ENCODE results near the gene FAM163B.

Gene FAM163B

DNA sequence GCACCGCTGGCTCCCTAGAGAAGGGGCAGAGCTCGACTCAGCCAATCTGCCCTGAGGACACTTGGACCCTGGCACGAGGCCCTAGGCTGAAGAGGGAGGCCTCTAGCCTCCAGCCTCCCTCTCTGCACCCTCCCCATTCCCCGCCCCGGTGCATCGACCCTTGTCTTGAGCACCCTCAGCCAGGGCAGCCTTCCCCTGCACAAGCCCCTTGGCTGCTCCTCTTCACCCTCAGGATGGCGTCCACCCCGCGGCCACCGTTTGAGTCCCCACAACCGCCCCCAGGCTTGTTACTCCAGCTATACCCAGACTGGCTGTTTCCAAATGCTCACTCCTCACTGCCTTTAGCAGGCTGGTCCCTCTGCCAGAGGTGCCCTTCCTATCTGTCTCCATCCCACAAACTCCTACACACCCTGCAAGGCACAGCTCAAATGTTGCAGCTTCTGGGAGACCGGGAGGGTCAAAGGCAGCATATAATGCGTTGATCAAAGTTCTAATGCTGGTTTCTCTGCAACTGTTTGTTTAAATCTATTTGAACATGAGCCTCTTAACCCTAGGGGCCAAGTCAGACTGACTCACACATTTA lies 6.5 kb upstream of the FAM163B start:
- DNase-seq (ENCODE audit: low spot score) = no peak

- no peak for DNase-seq (ENCODE audit: low spot score)
Observed at GRCh38 chr9:133615186-133615585, 6.0 kb upstream of the FAM163B start.

GRCh38 chr9:133614678-133615077 lies 5.5 kb upstream of the FAM163B start:
- no peak for DNase-seq (ENCODE audit: low spot score)

- DNase-seq (ENCODE audit: low spot score) = no peak
Observed at GRCh38 chr9:133614056-133614455, 4.9 kb upstream of the FAM163B start.

- DNase-seq (ENCODE audit: low spot score) = no peak
Observed at GRCh38 chr9:133613432-133613831, 4.2 kb upstream of the FAM163B start.

DNA sequence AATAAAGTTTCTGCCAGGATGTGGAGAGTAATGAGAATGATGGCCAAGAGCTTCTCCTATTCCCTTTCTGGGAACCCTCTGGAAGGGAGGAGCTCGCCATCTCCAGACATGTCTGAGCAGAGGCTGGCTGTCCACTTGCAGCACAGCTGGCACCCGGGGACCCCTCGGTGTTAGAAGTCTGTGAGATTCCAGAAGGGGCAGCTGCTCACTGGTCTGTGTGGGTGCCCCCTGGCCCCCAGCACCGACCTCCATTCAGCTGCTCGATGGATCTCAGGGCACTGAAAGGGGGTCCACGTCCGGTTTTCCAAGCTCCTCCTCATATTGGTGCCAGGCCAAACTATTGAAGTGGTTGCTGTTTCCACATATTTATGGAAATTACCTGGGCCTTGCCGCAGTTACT lies 3.6 kb upstream of the FAM163B start:
- no peak for DNase-seq (ENCODE audit: low spot score)

DNA sequence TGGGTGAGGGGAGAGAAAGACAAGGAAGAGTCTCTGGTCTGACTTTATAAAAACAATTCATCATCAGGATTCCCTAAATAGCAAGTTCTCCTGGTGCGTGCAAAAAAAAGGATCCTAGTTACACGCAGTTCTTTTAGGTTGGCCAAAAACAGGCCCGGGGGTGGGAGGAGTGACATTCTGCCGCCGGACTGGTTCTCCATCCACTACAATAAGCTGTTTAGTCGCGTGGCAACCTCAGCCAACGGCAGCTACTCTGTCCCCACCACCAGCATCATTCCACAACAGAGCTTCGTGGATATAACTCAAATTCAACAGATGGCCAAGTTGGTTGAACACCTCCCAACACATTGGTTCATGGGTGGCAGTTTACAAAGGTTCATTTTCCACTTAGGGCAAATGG lies 2.9 kb upstream of the FAM163B start:
- DNase-seq (ENCODE audit: low spot score) = no peak

GRCh38 chr9:133610845-133611244 lies 1.7 kb upstream of the FAM163B start:
- DNase-seq (ENCODE audit: low spot score) = no peak

- DNase-seq (ENCODE audit: low spot score) = no peak
Observed at GRCh38 chr9:133608889-133609288, 300 bp downstream of the FAM163B start.

- no peak for DNase-seq (ENCODE audit: low spot score)
Observed at GRCh38 chr9:133608382-133608781, 807 bp downstream of the FAM163B start.

- no peak for DNase-seq (ENCODE audit: low spot score)
Observed at GRCh38 chr9:133607976-133608375, 1.2 kb downstream of the FAM163B start.

- no peak for DNase-seq (ENCODE audit: low spot score)
Observed at GRCh38 chr9:133607381-133607780, 1.8 kb downstream of the FAM163B start.

DNA sequence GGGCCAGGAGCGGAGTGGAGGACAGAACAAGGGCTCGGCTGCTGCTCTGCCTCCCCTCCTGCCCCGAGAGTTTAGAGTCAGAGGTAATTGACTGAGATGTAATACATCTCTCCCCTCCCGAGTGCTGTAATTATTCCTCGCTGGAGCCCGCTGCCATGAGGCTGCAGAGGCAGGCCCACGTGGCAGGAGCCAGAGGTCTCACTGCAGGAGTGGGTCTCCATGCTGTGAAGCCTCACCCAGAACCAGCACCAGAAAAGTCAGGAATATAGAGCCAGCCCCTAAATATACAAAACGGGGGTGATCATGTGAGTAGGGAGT lies 2.5 kb downstream of the FAM163B start:
- no peak for DNase-seq (ENCODE audit: low spot score)

DNA sequence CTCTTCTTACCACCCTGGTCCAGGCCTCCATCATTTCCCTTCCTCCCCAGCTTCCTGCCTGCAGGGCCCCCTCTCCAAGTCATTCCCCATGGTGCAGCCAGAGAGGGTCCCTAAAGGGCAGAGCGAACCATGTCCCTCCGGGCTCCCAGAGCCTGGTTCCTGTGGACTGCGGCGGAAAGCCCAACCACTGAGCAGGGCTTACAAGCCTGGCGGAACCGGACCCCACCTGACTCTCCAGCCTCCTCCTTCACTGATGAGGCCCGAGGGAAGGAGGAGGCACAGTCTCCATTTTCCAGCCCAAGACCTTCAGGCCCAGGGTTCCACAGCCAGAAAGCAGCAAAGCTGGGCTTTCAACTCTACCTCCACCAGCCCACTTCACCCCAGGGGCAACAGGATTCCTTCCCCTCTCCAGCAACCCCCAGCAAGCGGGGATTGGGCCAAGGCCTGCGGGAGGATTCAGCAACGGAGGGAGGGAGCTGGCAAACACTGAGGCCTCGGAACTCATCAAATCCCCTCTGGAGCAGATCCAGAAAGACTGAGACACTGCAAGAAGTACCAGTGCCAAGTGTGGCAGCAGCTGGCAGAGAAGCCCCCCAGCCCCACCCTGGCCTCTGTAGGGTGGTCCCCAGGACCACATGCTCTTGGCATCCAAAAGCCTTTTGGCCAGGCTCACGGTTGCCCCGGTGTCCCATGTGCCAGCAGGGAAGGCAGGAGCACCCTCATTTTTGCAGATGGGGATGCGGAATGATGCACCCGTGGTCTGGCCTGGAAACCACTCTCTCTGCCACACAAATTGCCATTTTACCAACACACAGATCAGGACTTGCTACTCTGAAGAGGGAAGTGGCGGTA lies 3.1 kb downstream of the FAM163B start:
- no peak for DNase-seq (ENCODE audit: low spot score)

DNA sequence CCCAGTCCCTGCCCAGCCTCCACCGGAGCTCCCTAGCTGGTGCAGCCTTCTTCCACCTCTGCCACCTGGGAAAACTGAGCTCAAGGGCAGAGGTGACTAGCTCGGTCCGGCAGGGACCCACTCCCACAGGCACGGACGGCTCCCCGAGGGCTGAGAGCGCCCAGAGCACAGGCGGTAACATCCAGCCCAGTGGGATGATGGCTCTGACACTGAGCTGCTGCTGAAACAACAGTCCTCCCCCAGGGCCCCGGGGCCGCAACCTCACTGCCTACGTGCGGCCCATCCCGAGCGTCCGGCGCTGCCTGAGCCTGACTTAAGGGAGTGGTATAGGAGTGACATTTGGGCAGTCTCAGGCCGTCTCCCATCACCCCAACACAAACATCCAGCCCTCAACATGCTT lies 3.7 kb downstream of the FAM163B start:
- no peak for DNase-seq (ENCODE audit: low spot score)

DNA sequence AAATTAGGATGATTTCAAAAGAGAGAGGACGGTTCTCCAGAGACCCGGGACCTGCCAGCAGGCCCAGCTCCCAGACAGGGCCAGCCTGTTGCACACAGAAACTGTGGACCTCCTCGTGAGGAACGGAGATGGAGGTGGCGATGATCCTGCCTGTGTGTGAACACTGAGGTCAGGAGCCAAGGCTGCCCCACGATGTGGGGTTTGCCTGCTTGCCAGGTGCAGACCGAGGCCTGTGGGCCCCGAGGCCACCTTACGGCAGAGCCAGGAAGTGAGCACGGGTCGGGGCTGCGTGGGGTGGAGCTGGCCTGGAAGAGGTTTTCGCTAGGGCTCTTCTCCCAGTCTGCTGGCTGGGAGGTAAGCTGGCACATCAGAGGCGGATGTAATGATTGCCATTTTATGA lies 4.3 kb downstream of the FAM163B start:
- DNase-seq (ENCODE audit: low spot score) = peak; percentile 38

- DNase-seq (ENCODE audit: low spot score) = peak; percentile 45
Observed at GRCh38 chr9:133604214-133604613, 5.0 kb downstream of the FAM163B start.

DNA sequence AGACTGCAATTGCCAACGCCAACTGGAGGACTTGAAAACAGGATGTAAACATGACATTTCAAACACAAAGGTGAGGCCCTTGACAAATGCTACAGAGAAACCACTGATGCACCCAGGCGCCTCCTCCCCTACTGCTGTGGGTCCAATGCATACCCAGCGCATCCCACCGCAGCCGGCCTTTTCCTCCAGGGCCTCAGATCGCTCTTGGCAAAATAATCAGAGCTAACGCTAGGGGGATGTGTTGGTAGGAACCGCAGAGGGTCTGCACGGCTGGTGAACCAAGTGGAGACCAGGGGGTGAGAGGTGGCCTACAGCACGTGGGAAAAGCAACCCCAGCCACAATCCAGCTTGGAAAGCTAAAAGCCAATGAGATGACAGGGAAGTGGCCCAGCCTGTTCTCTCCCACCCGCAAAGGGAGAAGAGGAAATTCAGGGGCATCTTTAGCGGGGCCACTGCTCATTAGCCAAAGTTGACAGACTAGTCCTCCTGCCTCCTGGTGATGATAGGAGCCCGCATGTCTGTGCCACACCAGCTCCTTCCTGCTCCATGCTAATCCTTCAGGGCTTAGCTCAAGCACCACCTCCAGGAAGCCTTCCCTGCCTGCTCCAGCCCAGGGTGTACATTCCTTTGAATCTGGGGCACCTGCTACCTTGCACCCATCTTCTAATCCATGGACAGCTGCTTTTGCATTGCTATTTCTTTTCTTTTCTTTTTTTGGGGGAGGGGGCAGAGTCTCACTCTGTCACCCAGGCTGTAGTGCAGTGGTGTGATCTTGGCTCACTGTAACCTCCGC lies 5.9 kb downstream of the FAM163B start:
- DNase-seq (ENCODE audit: low spot score) = no peak

- no peak for DNase-seq (ENCODE audit: low spot score)
Observed at GRCh38 chr9:133602277-133602676, 6.9 kb downstream of the FAM163B start.

DNA sequence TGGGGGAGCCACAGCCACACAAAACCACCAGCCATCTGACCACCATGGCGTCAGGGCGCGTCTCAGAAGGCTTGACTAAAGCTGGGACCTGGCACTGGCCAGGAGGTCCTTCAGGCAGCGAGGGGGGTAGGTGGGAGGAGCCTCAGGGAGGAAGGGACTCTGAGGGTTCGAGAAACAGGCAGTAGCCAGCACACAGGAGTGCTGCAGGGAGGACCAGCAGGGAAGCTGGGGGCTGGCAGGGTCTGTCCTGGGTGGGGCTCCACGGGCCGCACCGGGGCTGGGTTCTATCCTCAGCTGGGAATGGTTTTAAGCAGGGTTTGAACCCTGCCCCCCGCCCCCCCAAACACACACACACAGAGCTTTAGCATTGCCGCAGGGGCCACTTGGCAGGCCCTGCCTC lies 7.4 kb downstream of the FAM163B start:
- no peak for DNase-seq (ENCODE audit: low spot score)

DNA sequence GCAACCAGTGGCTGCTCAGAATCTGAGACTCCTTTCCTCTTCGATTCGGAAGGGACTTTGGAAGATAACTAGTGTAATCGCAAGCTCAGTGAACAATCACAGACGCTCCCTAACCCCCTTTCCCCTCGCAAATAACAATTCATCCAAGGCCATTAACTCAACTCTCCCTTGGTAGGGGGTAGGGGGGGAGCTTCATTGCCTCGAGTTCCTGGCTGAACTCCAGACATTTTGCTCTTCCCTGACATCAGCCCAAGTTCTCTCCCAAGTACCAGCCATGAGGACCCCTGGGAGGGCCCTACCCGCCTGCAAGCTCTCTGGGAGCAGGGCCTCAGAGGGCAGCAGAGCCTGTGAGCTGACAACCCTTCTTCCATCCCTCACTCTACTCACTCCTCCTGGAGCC lies 8.4 kb downstream of the FAM163B start:
- no peak for DNase-seq (ENCODE audit: low spot score)

GRCh38 chr9:133599470-133600173 lies 9.6 kb downstream of the FAM163B start:
- no peak for DNase-seq (ENCODE audit: low spot score)

DNA sequence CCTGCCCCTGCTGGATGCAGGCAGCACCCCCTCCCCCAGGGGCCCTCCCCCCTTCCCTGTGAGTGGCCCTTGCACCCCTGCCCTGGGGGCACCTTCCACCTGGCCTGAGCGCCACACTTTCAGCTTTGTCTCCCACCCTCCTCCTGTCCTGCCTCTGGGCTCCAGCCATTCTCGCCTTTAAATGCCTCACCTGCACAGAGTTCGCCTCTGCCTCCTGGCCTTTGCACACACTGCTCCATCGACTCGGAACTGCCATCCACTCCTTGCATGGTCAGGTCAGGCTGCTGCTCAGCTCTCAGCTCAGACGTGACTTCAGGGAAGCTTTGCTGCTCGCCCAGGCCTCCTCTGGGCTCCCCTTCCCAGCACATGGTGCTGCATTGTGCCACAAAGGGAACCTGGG lies 10.2 kb downstream of the FAM163B start:
- DNase-seq (ENCODE audit: low spot score) = no peak
